Muscle layer of duodenum (tissue), 2 donors: ENCODE data around the gene AK8.

Source experiments
- H3K27ac ChIP-seq: one replicate; pipeline ENCODE4 v1.7.0; 2013; ENCODE audit warnings: mild to moderate bottlenecking, low read length
- H3K27me3 ChIP-seq: one replicate; pipeline ENCODE4 v1.7.0; 2013; ENCODE audit warnings: low read depth, mild to moderate bottlenecking, control low read depth, low read length
- H3K36me3 ChIP-seq, 2 donors: one replicate each; pipeline ENCODE4 v1.7.0; 2013; ENCODE audit warnings: low read length in 2 of 2, control low read depth in 1 of 2, mild to moderate bottlenecking in 1 of 2; ENCODE audit not compliant: insufficient read depth in 2 of 2, control insufficient read depth in 1 of 2
- H3K4me1 ChIP-seq, 2 donors: one replicate each; pipeline ENCODE4 v1.7.0; 2013; ENCODE audit warnings: low read length in 2 of 2, mild to moderate bottlenecking in 2 of 2, control low read depth in 1 of 2, moderate library complexity in 1 of 2; ENCODE audit not compliant: insufficient read depth in 2 of 2, control insufficient read depth in 1 of 2
- H3K4me3 ChIP-seq, 2 donors: one replicate each; pipeline ENCODE4 v1.7.0; 2013; ENCODE audit warnings: low read length in 2 of 2, low read depth in 1 of 2, mild to moderate bottlenecking in 1 of 2
- H3K9me3 ChIP-seq, 2 donors: one replicate each; pipeline ENCODE4 v1.7.0; 2013; ENCODE audit warnings: low read length in 2 of 2, control low read depth in 1 of 2, mild to moderate bottlenecking in 1 of 2; ENCODE audit not compliant: control insufficient read depth in 1 of 2
- donor health status: healthy.

The AK8 gene

GRCh38 chr9:132886334-132886725 lies 8.2 kb upstream of the AK8 start:
- no peaks in the 10 kb centered on the region for H3K4me1 ChIP-seq
- H3K27ac ChIP-seq = no peak overlapping the region
- H3K36me3 ChIP-seq = peaks cover 4 to 21% of the 10 kb centered on the region in 2 donors
- H3K4me3 ChIP-seq = no peak overlapping the region
- H3K9me3 ChIP-seq = no peaks in the 10 kb centered on the region
- no peaks in the 10 kb centered on the region for H3K27me3 ChIP-seq

GRCh38 chr9:132885720-132886333 lies 7.7 kb upstream of the AK8 start:
- H3K9me3 ChIP-seq = no peaks in the 10 kb centered on the region
- H3K4me1 ChIP-seq = no peaks in the 10 kb centered on the region
- no peak overlapping the region for H3K27ac ChIP-seq
- H3K27me3 ChIP-seq = no peaks in the 10 kb centered on the region
- H3K4me3 ChIP-seq = no peak overlapping the region
- H3K36me3 ChIP-seq = peaks cover 4 to 21% of the 10 kb centered on the region in 2 donors

- Histone ChIP-seq H3K27ac (no peak overlapping the region), H3K4me3 (no peak overlapping the region), H3K4me1 (peaks cover 0 to 8% of the 10 kb centered on the region in 2 donors), H3K36me3 (peaks cover 4 to 21% of the 10 kb centered on the region in 2 donors), H3K27me3 (no peaks in the 10 kb centered on the region), H3K9me3 (no peaks in the 10 kb centered on the region)
Observed at GRCh38 chr9:132883349-132884294, 5.5 kb upstream of the AK8 start.

GRCh38 chr9:132882616-132883015 lies 4.5 kb upstream of the AK8 start:
- H3K4me3 ChIP-seq = no peak overlapping the region
- H3K27ac ChIP-seq = no peak overlapping the region
- no peaks in the 10 kb centered on the region for H3K9me3 ChIP-seq
- peaks cover 0 to 9% of the 10 kb centered on the region in 2 donors for H3K4me1 ChIP-seq
- H3K36me3 ChIP-seq = peaks cover 2 to 13% of the 10 kb centered on the region in 2 donors
- no peaks in the 10 kb centered on the region for H3K27me3 ChIP-seq

GRCh38 chr9:132881826-132882225 lies 3.7 kb upstream of the AK8 start:
- peaks cover 0 to 15% of the 10 kb centered on the region in 2 donors for H3K4me1 ChIP-seq
- no peaks in the 10 kb centered on the region for H3K27me3 ChIP-seq
- H3K27ac ChIP-seq = no peak overlapping the region
- no peaks in the 10 kb centered on the region for H3K9me3 ChIP-seq
- peaks cover 0 to 13% of the 10 kb centered on the region in 2 donors for H3K36me3 ChIP-seq
- no peak overlapping the region for H3K4me3 ChIP-seq

- Histone ChIP-seq H3K4me3 (no peak overlapping the region), H3K27me3 (no peaks in the 10 kb centered on the region), H3K4me1 (peaks cover 0 to 15% of the 10 kb centered on the region in 2 donors), H3K9me3 (no peaks in the 10 kb centered on the region), H3K36me3 (peaks cover 0 to 9% of the 10 kb centered on the region in 2 donors), H3K27ac (no peak overlapping the region)
Observed at GRCh38 chr9:132880324-132880661, 2.2 kb upstream of the AK8 start.

GRCh38 chr9:132879457-132880323 lies 1.6 kb upstream of the AK8 start:
- peak overlapping the region; percentile 87 to 94 for H3K4me3 ChIP-seq

GRCh38 chr9:132878695-132879456 lies 792 bp upstream of the AK8 start, which contains the start of gene SPACA9:
Gene SPACA9, plus strand, starts transcription at chr9:132878898. Its CDS starts 5,050 bp downstream, at chr9:132883948.
- Histone ChIP-seq H3K27me3 (no peaks in the 10 kb centered on the region), H3K9me3 (no peaks in the 10 kb centered on the region), H3K27ac (peak within 1 kb of the TSS; percentile 82), H3K36me3 (peaks cover 0 to 4% of the 10 kb centered on the region in 2 donors), H3K4me1 (peaks cover 0 to 15% of the 10 kb centered on the region in 2 donors), H3K4me3 (peak within 1 kb of the TSS; percentile 87 to 94)

More at GRCh38 chr9:132879457-132880323, 1.6 kb upstream of the AK8 start:
- Histone ChIP-seq H3K27me3 (no peaks in the 10 kb centered on the region), H3K36me3 (peaks cover 0 to 9% of the 10 kb centered on the region in 2 donors), H3K27ac (no peak overlapping the region), H3K4me1 (peaks cover 0 to 15% of the 10 kb centered on the region in 2 donors), H3K9me3 (no peaks in the 10 kb centered on the region)

- Histone ChIP-seq H3K27me3 (no peaks in the 10 kb centered on the region), H3K9me3 (no peaks in the 10 kb centered on the region), H3K4me3 (peak overlapping the region; percentile 87 to 94), H3K4me1 (peaks cover 0 to 15% of the 10 kb centered on the region in 2 donors), H3K36me3 (no peaks in the 10 kb centered on the region), H3K27ac (no peak overlapping the region)
Observed at GRCh38 chr9:132877458-132877823, 643 bp downstream of the AK8 start.

GRCh38 chr9:132876849-132877248 lies 1.2 kb downstream of the AK8 start:
- H3K4me3 ChIP-seq = no peak overlapping the region
- no peaks in the 10 kb centered on the region for H3K36me3 ChIP-seq
- peaks cover 0 to 16% of the 10 kb centered on the region in 2 donors for H3K4me1 ChIP-seq
- no peaks in the 10 kb centered on the region for H3K9me3 ChIP-seq
- no peaks in the 10 kb centered on the region for H3K27me3 ChIP-seq
- no peak overlapping the region for H3K27ac ChIP-seq
